ENCODE measurements around the gene NRDE2.

The NRDE2 gene

DNA sequence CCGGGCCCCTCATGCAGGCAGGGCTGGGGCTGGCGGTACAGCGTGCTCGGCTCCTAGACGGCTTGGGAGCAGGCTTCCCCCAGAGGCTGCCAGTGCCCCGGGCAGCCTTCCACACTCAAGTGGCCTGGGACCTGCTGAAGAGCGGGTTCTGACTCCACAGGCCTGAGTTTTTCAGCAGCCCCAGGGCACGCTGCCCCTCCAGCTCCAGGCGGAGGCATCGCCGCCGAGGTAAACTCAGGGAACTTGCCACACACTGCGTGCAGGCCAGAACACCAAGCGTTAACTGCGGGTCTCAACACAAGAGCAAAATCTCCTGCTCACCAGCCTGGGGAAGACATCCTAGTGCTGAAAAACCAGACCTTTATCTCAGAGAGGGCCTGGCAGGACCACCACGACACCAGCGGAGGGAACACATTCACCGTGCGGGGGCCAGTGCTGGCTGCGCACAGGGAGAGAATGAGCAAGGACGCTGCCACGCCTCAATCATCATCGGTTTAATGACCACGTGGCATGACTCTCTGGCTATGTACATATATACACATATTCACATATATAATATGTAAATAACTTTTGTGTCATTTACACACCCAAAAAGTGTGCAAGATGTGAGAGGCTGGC, 54.1 kb downstream of the NRDE2 start:
- no peaks in the 10 kb centered on the region for H3K27me3 ChIP-seq (ENCODE audit: insufficient read depth, low read length)
- no peak overlapping the region for H3K27ac ChIP-seq (ENCODE audit: low read depth, low read length)
- H3K9me3 ChIP-seq (ENCODE audit: insufficient read depth, low read depth, low read length) = no peaks in the 10 kb centered on the region
- no peak overlapping the region for H3K4me3 ChIP-seq (ENCODE audit: low read length)
- no peak overlapping the region for H3K9ac ChIP-seq (ENCODE audit: low read depth, low read length)
- no peaks in the 10 kb centered on the region for H3K4me1 ChIP-seq (ENCODE audit: insufficient read depth, low read length)
- WGBS = 91% methylated on average over 23 of the region's 24 CpGs
- H3K36me3 ChIP-seq (ENCODE audit: insufficient read depth, low read length) = peaks cover 41% of the 10 kb centered on the region

DNA sequence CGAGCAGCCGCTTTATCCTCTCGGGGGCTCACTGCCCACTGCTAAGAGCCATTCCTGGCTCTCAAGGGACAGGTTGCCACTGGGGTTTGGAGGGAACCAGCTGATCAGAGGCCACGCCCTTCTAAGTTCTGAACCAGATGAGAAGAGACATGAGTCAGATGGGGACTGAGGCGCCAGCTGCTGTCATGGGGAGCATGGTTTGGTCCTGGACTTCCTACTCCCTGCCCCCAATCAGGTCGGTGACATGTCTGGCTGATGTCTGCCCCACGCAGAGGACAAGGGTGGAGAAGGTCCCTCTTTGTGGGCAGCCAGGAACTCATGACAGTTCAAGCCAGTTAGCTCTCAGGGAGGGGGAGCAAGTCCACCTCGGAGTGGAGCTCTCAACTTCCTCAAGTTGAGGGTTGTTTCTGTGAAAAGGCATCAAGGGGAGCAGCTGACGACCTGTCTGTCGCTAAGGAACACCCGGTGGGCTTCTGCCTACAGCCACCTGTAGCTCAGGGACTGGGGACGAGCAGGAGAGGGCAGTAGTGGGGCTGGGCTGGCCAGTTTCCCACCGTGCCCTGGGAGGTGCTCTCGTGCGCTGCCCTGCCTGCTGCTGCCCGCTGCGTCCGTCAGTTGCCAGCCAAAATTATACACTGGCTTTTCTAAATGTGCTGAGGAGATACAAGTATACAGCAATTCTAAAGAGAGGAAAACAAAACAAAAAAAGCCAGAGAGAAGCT, 54.9 kb downstream of the NRDE2 start:
- WGBS = 81% methylated on average over 18 of the region's 18 CpGs
- H3K4me3 ChIP-seq (ENCODE audit: low read length) = no peak overlapping the region
- no peaks in the 10 kb centered on the region for H3K9me3 ChIP-seq (ENCODE audit: insufficient read depth, low read depth, low read length)
- no peaks in the 10 kb centered on the region for H3K27me3 ChIP-seq (ENCODE audit: insufficient read depth, low read length)
- H3K27ac ChIP-seq (ENCODE audit: low read depth, low read length) = no peak overlapping the region
- H3K4me1 ChIP-seq (ENCODE audit: insufficient read depth, low read length) = no peaks in the 10 kb centered on the region
- H3K36me3 ChIP-seq (ENCODE audit: insufficient read depth, low read length) = peaks cover 48% of the 10 kb centered on the region
- H3K9ac ChIP-seq (ENCODE audit: low read depth, low read length) = no peak overlapping the region

- Histone ChIP-seq H3K4me1 (ENCODE audit: insufficient read depth, low read length) (no peaks in the 10 kb centered on the region), H3K9ac (ENCODE audit: low read depth, low read length) (no peak overlapping the region), H3K27me3 (ENCODE audit: insufficient read depth, low read length) (no peaks in the 10 kb centered on the region), H3K36me3 (ENCODE audit: insufficient read depth, low read length) (peaks cover 52% of the 10 kb centered on the region), H3K27ac (ENCODE audit: low read depth, low read length) (no peak overlapping the region), H3K4me3 (ENCODE audit: low read length) (no peak overlapping the region), H3K9me3 (ENCODE audit: insufficient read depth, low read depth, low read length) (no peaks in the 10 kb centered on the region)
- 94% methylated on average over 8 of the region's 8 CpGs for WGBS
Observed at GRCh38 chr14:90275820-90276219, 55.9 kb downstream of the NRDE2 start.

DNA sequence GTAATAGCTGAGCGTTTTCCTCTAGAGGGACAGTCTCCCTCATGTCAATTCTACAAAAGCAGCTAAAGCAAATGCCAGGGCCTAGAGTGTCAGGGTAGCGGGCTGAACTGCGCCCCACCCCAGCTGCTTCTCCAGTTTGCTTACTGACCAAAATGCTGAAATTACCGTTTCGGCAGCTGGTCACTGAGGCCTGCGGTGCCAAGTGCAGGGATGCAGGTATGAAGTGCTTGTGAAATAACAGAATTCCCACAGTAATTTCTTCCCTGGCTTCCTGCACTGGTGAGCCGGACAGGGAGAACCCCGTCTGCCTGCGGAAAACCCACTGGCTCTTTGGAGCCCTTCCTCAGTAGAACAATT, 56.3 kb downstream of the NRDE2 start:
- H3K4me3 ChIP-seq (ENCODE audit: low read length) = no peak overlapping the region
- no peaks in the 10 kb centered on the region for H3K27me3 ChIP-seq (ENCODE audit: insufficient read depth, low read length)
- H3K9ac ChIP-seq (ENCODE audit: low read depth, low read length) = no peak overlapping the region
- peaks cover 52% of the 10 kb centered on the region for H3K36me3 ChIP-seq (ENCODE audit: insufficient read depth, low read length)
- no peak overlapping the region for H3K27ac ChIP-seq (ENCODE audit: low read depth, low read length)
- H3K4me1 ChIP-seq (ENCODE audit: insufficient read depth, low read length) = no peaks in the 10 kb centered on the region
- H3K9me3 ChIP-seq (ENCODE audit: insufficient read depth, low read depth, low read length) = no peaks in the 10 kb centered on the region
- 94% methylated on average over 9 of the region's 9 CpGs for WGBS

GRCh38 chr14:90274808-90275457, 56.8 kb downstream of the NRDE2 start:
- WGBS = 91% methylated on average over 8 of the region's 8 CpGs
- Histone ChIP-seq H3K27me3 (ENCODE audit: insufficient read depth, low read length) (no peaks in the 10 kb centered on the region), H3K4me1 (ENCODE audit: insufficient read depth, low read length) (no peaks in the 10 kb centered on the region), H3K27ac (ENCODE audit: low read depth, low read length) (no peak overlapping the region), H3K9me3 (ENCODE audit: insufficient read depth, low read depth, low read length) (no peaks in the 10 kb centered on the region), H3K9ac (ENCODE audit: low read depth, low read length) (no peak overlapping the region), H3K36me3 (ENCODE audit: insufficient read depth, low read length) (peaks cover 54% of the 10 kb centered on the region), H3K4me3 (ENCODE audit: low read length) (no peak overlapping the region)

DNA sequence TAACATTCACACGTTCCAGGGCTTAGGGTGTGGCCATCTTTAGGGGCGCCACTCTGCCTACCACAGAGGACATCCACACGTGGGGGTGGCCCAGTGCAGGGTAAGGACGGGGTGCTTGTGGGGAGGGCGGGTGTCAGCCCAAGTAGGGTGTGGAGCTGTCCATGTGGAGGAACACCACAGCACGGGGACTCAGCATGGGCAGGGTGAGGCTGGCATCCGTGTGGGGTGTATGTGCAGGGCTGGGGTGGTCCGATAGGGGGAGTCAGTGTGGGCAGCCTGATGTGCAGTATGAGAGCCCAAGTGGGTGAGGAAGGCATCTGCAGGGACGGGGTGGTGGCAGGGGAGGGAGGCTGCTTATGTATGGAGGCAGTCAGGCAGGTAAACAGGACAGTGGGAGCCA, 57.7 kb downstream of the NRDE2 start:
- H3K9ac ChIP-seq (ENCODE audit: low read depth, low read length) = no peak overlapping the region
- no peak overlapping the region for H3K4me3 ChIP-seq (ENCODE audit: low read length)
- peaks cover 59% of the 10 kb centered on the region for H3K36me3 ChIP-seq (ENCODE audit: insufficient read depth, low read length)
- H3K27me3 ChIP-seq (ENCODE audit: insufficient read depth, low read length) = no peaks in the 10 kb centered on the region
- no peak overlapping the region for H3K27ac ChIP-seq (ENCODE audit: low read depth, low read length)
- H3K4me1 ChIP-seq (ENCODE audit: insufficient read depth, low read length) = no peaks in the 10 kb centered on the region
- 90% methylated on average over 9 of the region's 9 CpGs for WGBS
- H3K9me3 ChIP-seq (ENCODE audit: insufficient read depth, low read depth, low read length) = no peaks in the 10 kb centered on the region

- Histone ChIP-seq H3K36me3 (ENCODE audit: insufficient read depth, low read length) (peaks cover 59% of the 10 kb centered on the region), H3K27me3 (ENCODE audit: insufficient read depth, low read length) (no peaks in the 10 kb centered on the region), H3K9ac (ENCODE audit: low read depth, low read length) (no peak overlapping the region), H3K27ac (ENCODE audit: low read depth, low read length) (no peak overlapping the region), H3K4me1 (ENCODE audit: insufficient read depth, low read length) (no peaks in the 10 kb centered on the region), H3K4me3 (ENCODE audit: low read length) (no peak overlapping the region), H3K9me3 (ENCODE audit: insufficient read depth, low read depth, low read length) (no peaks in the 10 kb centered on the region)
- WGBS = 95% methylated on average over 8 of the region's 8 CpGs
Observed at GRCh38 chr14:90273532-90273931, 58.2 kb downstream of the NRDE2 start.

DNA sequence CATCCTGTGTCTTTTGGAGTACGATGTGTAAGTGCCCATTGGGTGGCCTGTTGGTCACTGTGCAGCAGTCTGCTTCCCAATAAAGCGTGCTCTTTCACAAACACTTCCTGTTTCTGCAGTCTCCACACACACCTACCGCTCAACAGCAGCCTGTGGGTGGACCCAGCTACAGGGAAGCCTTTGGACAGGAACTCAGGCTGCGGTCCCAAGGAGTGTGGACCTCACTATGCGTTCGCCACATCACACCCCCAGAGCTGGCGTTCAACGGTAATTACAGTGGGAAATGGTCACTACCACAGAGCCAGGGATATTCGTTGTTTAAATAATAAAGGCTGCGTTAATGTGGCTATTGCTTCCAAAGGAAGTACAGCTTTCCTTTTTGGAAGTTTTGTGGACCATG, 59.2 kb downstream of the NRDE2 start:
- Histone ChIP-seq H3K27me3 (ENCODE audit: insufficient read depth, low read length) (no peaks in the 10 kb centered on the region), H3K4me1 (ENCODE audit: insufficient read depth, low read length) (no peaks in the 10 kb centered on the region), H3K27ac (ENCODE audit: low read depth, low read length) (no peak overlapping the region), H3K36me3 (ENCODE audit: insufficient read depth, low read length) (peaks cover 64% of the 10 kb centered on the region), H3K4me3 (ENCODE audit: low read length) (no peak overlapping the region), H3K9me3 (ENCODE audit: insufficient read depth, low read depth, low read length) (no peaks in the 10 kb centered on the region), H3K9ac (ENCODE audit: low read depth, low read length) (no peak overlapping the region)
- 93% methylated on average over 9 of the region's 10 CpGs for WGBS

GRCh38 chr14:90268420-90268819, 63.3 kb downstream of the NRDE2 start:
- no peaks in the 10 kb centered on the region for H3K27me3 ChIP-seq (ENCODE audit: insufficient read depth, low read length)
- H3K9ac ChIP-seq (ENCODE audit: low read depth, low read length) = no peak overlapping the region
- H3K27ac ChIP-seq (ENCODE audit: low read depth, low read length) = no peak overlapping the region
- H3K4me1 ChIP-seq (ENCODE audit: insufficient read depth, low read length) = no peaks in the 10 kb centered on the region
- WGBS = 93% methylated on average over 4 of the region's 4 CpGs
- H3K4me3 ChIP-seq (ENCODE audit: low read length) = no peak overlapping the region
- no peaks in the 10 kb centered on the region for H3K9me3 ChIP-seq (ENCODE audit: insufficient read depth, low read depth, low read length)
- peaks cover 97% of the 10 kb centered on the region for H3K36me3 ChIP-seq (ENCODE audit: insufficient read depth, low read length)

- Histone ChIP-seq H3K9ac (ENCODE audit: low read depth, low read length) (no peak overlapping the region), H3K9me3 (ENCODE audit: insufficient read depth, low read depth, low read length) (no peaks in the 10 kb centered on the region), H3K4me3 (ENCODE audit: low read length) (no peak overlapping the region), H3K4me1 (ENCODE audit: insufficient read depth, low read length) (no peaks in the 10 kb centered on the region), H3K27ac (ENCODE audit: low read depth, low read length) (no peak overlapping the region), H3K27me3 (ENCODE audit: insufficient read depth, low read length) (no peaks in the 10 kb centered on the region), H3K36me3 (ENCODE audit: insufficient read depth, low read length) (peaks cover 97% of the 10 kb centered on the region)
- 94% methylated on average over 9 of the region's 9 CpGs for WGBS
Observed at GRCh38 chr14:90266441-90267154, 65.1 kb downstream of the NRDE2 start.

All from HUES64 (cell line).